A549 treated with AZD2906 at 1 μM for 4 hours (cell line): ENCODE measurements around the gene SPSB3. TPM values are rescaled to one million over a fixed set of nuclear protein-coding genes. Genes with fewer than 3 reads are reported as not detected.

ENCODE experiments used
- total RNA-seq: library from RNA; stranded (reverse); fragments of 200-300 nt; extraction: Qiagen RNA extraction; gene quantifications from 5 replicates; pipeline ENCODE4 v1.2.3, GENCODE V29; 2022

Gene SPSB3
- total RNA-seq, result 19.3 to 30.3 TPM (median 29.5 TPM) in 5 replicates

GRCh38 chr16:1782408-1783264, at the start of gene SPSB3, which contains the start of gene NUBP2:
Gene SPSB3 (minus strand): TSS chr16:1782571. CDS start chr16:1781483, 1,088 bp downstream.
Gene NUBP2 (plus strand): TSS chr16:1782960. CDS start chr16:1783021, 61 bp downstream.

DNA sequence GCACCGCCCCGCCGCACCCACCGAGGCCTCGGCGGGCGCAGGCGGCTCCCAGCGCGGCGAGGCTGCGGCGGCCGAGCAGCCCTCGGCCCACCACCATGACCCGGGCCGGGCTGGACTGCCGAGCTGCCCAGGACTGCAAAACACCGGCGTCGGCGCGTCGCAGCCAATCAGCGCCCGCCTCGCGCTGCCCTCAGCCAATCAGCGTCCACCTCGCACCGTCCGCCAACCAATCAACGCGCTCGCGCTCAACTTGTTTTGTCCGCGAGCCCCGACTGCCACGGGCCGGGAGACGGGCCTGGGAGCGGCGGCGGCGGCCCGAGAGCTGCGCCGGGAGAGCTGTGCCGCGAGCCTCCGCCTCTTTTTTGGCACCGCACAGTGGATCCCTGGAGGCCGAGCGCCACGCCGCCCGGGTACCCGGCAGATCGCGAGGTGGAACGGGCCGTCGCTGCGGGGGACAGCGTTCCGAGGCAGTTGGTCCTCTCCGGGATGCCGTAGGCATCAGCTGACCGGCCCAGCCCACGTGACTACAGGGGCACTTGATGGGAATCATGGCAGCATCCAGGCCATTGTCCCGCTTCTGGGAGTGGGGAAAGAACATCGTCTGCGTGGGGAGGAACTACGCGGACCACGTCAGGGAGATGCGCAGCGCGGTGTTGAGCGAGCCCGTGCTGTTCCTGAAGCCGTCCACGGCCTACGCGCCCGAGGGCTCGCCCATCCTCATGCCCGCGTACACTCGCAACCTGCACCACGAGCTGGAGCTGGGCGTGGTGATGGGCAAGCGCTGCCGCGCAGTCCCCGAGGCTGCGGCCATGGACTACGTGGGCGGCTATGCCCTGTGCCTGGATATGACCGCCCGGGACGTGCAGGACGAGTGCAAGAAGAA, 44.6 kb upstream of the SPSB3 start, which contains the start of the genes FAHD1 and HAGH:
Gene FAHD1 (plus strand): TSS at position 516 of the 883 bp plus-strand sequence. CDS start 33 bp downstream, at position 549.
Gene HAGH (minus strand): TSS at position 135 of the 883 bp plus-strand sequence. CDS start 38 bp downstream, at position 97.

DNA sequence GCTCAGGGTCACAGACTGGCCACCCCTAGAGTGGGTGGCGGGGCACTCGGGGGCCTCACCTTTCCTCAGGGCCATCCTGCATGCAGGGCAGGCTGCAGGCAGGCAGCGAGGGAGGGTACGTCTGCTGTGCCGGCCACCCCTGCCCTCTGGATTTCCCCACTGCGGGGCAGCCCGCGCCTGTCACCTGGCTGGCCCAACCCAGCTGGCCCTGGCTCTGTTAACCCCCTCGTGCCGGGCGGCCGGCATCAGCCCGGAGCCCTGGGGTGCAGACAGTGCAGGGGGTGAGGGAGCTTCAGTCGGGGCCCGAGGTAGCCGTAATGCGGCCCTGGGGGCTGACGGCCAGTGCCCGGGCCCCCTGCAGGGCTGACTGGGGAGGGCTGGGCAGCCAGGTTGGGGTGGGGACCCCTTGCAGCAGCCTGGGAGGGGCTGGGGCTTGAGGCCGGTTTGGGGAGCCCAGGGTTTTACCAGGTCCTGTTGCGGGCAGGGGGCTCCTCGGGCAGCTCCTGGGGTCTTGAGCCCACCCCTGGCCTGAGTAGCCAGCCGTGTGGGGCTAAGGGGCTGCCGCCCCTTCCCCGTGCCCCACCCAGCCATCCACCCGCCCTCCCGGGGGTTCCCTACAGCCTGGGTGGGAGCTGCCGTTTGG, 11.3 kb upstream of the SPSB3 start, which contains the start of gene IGFALS:
Gene IGFALS (minus strand): TSS at position 128 of the 643 bp plus-strand sequence. CDS start 53 bp downstream, at position 75.

DNA sequence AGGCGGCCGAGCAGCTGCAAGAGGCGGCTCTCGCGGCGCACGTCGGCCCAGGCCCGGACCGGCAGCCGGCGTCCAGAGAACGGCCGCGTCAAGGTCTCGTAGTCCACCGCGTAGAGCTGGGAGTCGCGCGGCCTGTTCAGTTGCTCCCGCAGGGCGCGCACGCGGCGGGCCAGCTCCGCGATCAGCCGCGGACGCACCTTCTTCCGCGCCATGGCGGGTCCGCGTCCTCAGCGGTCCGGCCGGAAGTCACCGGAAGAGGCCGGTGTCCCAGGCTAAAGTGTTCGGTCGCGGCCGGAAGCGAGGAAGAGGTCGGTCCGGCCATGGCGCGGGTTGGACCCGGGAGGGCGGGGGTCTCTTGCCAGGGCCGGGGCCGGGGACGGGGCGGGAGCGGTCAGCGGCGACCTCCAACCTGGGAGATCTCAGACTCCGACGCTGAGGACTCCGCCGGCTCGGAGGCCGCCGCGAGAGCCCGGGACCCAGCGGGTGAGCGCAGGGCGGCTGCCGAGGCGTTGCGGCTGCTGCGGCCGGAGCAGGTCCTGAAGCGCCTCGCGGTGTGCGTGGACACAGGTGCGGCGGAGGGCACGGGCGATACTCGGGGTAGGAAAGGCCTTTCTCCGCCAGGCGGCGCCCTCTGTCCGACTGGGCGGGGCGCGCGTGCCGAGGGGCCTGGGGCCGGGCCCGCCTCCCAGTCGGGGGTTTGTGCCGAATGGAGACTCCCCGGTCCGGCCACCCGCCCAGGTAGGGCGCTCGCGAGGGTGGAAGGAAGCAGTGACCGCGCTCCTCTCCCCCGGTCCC, 9.3 kb downstream of the SPSB3 start, which contains the start of gene MRPS34:
Gene MRPS34 (minus strand): TSS at position 227 of the 795 bp plus-strand sequence. CDS start 15 bp downstream, at position 212.

DNA sequence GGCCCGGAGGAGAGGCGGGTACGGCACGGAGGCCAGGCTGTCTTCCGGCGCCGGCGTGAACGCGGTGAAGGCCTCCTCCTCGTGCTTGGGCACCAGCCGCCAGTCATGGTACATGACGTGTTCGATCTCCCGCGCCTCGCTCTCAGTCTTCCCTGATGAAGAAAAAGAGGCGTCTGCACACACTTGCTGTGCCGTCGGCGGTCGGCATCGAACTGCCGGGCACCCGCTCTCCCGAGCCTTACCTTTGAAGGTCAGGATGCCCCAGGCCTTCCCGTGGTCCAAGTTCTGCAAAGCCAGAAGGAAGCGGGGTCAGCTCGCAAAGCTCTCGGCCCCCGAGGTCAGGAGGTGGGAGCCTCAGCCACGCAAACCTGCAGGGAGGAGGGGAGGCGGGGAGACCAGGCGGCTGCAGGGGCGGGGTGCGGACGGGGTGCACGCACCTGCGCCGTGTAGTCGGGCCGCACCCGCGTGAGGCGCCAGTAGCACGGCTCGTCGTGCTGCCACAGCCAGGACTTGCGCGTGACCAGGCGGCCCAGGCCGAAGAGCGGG, 9.9 kb downstream of the SPSB3 start, which contains the start of gene EME2:
Gene EME2 (plus strand): TSS at position 449 of the 546 bp plus-strand sequence. CDS start 418 bp downstream, outside the sequence.

GRCh38 chr16:1771188-1771863, 11.0 kb downstream of the SPSB3 start, which contains the start of gene NME3:
Gene NME3 (minus strand): TSS chr16:1771543. CDS start chr16:1771534, 9 bp downstream.

Other genes with a start within 250 kb of the SPSB3 start
- gene TMEM204, start 248.9 kb downstream of the SPSB3 start, total RNA-seq, result 0.08 to 0.11 TPM (median 0.09 TPM) in 4 of 5 replicates, not detected in the other
- gene IFT140, start 170.5 kb downstream of the SPSB3 start, total RNA-seq, result 7.5 to 9.6 TPM (median 8.9 TPM) in 5 replicates
- 12.9 to 15.9 TPM (median 14.6 TPM) in 5 replicates for gene CRAMP1, start 170.2 kb downstream of the SPSB3 start, total RNA-seq
- 159 to 225 TPM (median 167 TPM) in 5 replicates for gene JPT2, start 104.3 kb downstream of the SPSB3 start, total RNA-seq
- gene MAPK8IP3, start 76.4 kb downstream of the SPSB3 start, total RNA-seq, result 33.2 to 65.4 TPM (median 50.0 TPM) in 5 replicates
- gene NME3, start 11.0 kb downstream of the SPSB3 start, total RNA-seq, result 27.8 to 65.4 TPM (median 62.1 TPM) in 5 replicates
- 5.9 to 12.6 TPM (median 8.3 TPM) in 5 replicates for gene EME2, start 9.8 kb downstream of the SPSB3 start, total RNA-seq
- gene MRPS34, start 9.4 kb downstream of the SPSB3 start, total RNA-seq, result 151 to 264 TPM (median 250 TPM) in 5 replicates
- gene NUBP2, start 389 bp upstream of the SPSB3 start, total RNA-seq, result 60.7 to 88.7 TPM (median 83.0 TPM) in 5 replicates
- gene IGFALS, start 11.1 kb upstream of the SPSB3 start, total RNA-seq, result 0.03 to 0.18 TPM (median 0.06 TPM) in 4 of 5 replicates, not detected in the other
- 57.8 to 76.0 TPM (median 74.4 TPM) in 5 replicates for gene HAGH, start 44.3 kb upstream of the SPSB3 start, total RNA-seq
- gene FAHD1, start 44.6 kb upstream of the SPSB3 start, total RNA-seq, result 46.8 to 52.1 TPM (median 49.6 TPM) in 5 replicates
- 1.2 to 2.2 TPM (median 1.4 TPM) in 5 replicates for gene MEIOB, start 89.6 kb upstream of the SPSB3 start, total RNA-seq
- 1.1 to 2.1 TPM (median 2.0 TPM) in 5 replicates for gene HS3ST6, start 135.8 kb upstream of the SPSB3 start, total RNA-seq
- 32.5 to 43.0 TPM (median 42.2 TPM) in 5 replicates for gene MSRB1, start 160.6 kb upstream of the SPSB3 start, total RNA-seq
- gene RPL3L, start 172.1 kb upstream of the SPSB3 start, total RNA-seq, result 0.09 to 0.11 TPM (median 0.10 TPM) in 3 of 5 replicates, not detected in the others
- gene NDUFB10, start 177.0 kb upstream of the SPSB3 start, total RNA-seq, result 247 to 295 TPM (median 252 TPM) in 5 replicates
- gene RPS2, start 182.3 kb upstream of the SPSB3 start, total RNA-seq, result 3,695 to 5,624 TPM (median 5,467 TPM) in 5 replicates
- not detected in 5 replicates for gene RNF151, start 184.3 kb upstream of the SPSB3 start, total RNA-seq
- gene TBL3, start 189.5 kb upstream of the SPSB3 start, total RNA-seq, result 31.6 to 41.2 TPM (median 38.0 TPM) in 5 replicates
- gene NOXO1, start 198.9 kb upstream of the SPSB3 start, total RNA-seq, result 0.08 to 0.31 TPM (median 0.28 TPM) in 5 replicates
- 23.0 to 44.4 TPM (median 40.1 TPM) in 5 replicates for gene GFER, start 201.6 kb upstream of the SPSB3 start, total RNA-seq
- gene SYNGR3, start 207.4 kb upstream of the SPSB3 start, total RNA-seq, result 5.0 to 9.3 TPM (median 8.2 TPM) in 5 replicates
- gene ZNF598, start 227.2 kb upstream of the SPSB3 start, total RNA-seq, result 47.7 to 63.8 TPM (median 61.2 TPM) in 5 replicates
- gene NPW, start 237.2 kb upstream of the SPSB3 start, total RNA-seq, result 0.65 to 1.4 TPM (median 0.88 TPM) in 5 replicates
- gene NHERF2, start 244.3 kb upstream of the SPSB3 start, total RNA-seq, result 45.2 to 69.1 TPM (median 66.9 TPM) in 5 replicates